Chondrocyte (in vitro differentiated cells): ENCODE measurements around the gene SLC25A41. TPM values are rescaled to one million over a fixed set of nuclear protein-coding genes. Genes with fewer than 3 reads are reported as not detected.
A peak's percentile ranks its signal among the peaks of the same experiment; 100 is the strongest.

ENCODE experiments used
- DNase-seq: peaks from one replicate; pipeline ENCODE4 v3.0.0; 2021; ENCODE audit warnings: mixed read lengths, low spot score
- H3K27ac Mint-ChIP-seq: one replicate; pipeline ENCODE4 v1.8.0; 2021; ENCODE audit warnings: mild to moderate bottlenecking, moderate library complexity, mixed read lengths; ENCODE audit not compliant: unreplicated experiment
- H3K27me3 Mint-ChIP-seq: 2 replicates; pipeline ENCODE4 v1.8.0; 2021; ENCODE audit warnings: low read depth, mixed read lengths
- H3K36me3 Mint-ChIP-seq: 2 replicates; pipeline ENCODE4 v1.8.0; 2021; ENCODE audit warnings: low read depth, mixed read lengths
- H3K4me1 Mint-ChIP-seq: 2 replicates; pipeline ENCODE4 v1.8.0; 2021; ENCODE audit warnings: low read depth, mild to moderate bottlenecking, mixed read lengths
- H3K4me3 Mint-ChIP-seq: one replicate; pipeline ENCODE4 v1.8.0; 2021; ENCODE audit warnings: mild to moderate bottlenecking, moderate library complexity, mixed read lengths; ENCODE audit not compliant: unreplicated experiment
- H3K9me3 Mint-ChIP-seq: 2 replicates; pipeline ENCODE4 v1.8.0; 2021; ENCODE audit warnings: low read depth, mixed read lengths
- CTCF ChIP-seq: fragments of 200-600 bp; sonication (generic); IDR thresholded peaks from 2 replicates; pipeline ENCODE4 v1.5.0; 2021; ENCODE audit warnings: antibody characterized with exemption, mild to moderate bottlenecking, moderate library complexity
- total RNA-seq: library from RNA; stranded (reverse); gene quantifications from 3 replicates; pipeline ENCODE4 v1.2.1, GENCODE V29; 2021

Gene SLC25A41
- total RNA-seq, 1 donor from 2014 or later, result 0.20 TPM

- no peak for DNase-seq
These were observed 20.5 kb upstream of the SLC25A41 start for GRCh38 chr19:6453951-6454565.

GRCh38 chr19:6452899-6453298 is 19.3 kb upstream of the SLC25A41 start:
- no peak overlapping the region for H3K4me3 Mint-ChIP-seq
- peaks cover 9% of the 10 kb centered on the region for H3K9me3 Mint-ChIP-seq
- no peak overlapping the region for H3K27ac Mint-ChIP-seq
- no peak for DNase-seq
- peaks cover 28% of the 10 kb centered on the region for H3K36me3 Mint-ChIP-seq
- no peak for TF ChIP-seq CTCF
- H3K4me1 Mint-ChIP-seq, result peaks cover 2% of the 10 kb centered on the region
- no peaks in the 10 kb centered on the region for H3K27me3 Mint-ChIP-seq

More at GRCh38 chr19:6453951-6454565, 20.5 kb upstream of the SLC25A41 start:
- Mint-ChIP-seq H3K27ac (no peak overlapping the region), H3K4me3 (no peak overlapping the region), H3K36me3 (peaks cover 28% of the 10 kb centered on the region), H3K9me3 (peaks cover 9% of the 10 kb centered on the region), H3K4me1 (peaks cover 13% of the 10 kb centered on the region), H3K27me3 (no peaks in the 10 kb centered on the region)
- no peak for TF ChIP-seq CTCF

GRCh38 chr19:6452223-6452614 is 18.7 kb upstream of the SLC25A41 start:
- no peak overlapping the region for H3K4me3 Mint-ChIP-seq
- H3K36me3 Mint-ChIP-seq, result peaks cover 28% of the 10 kb centered on the region
- no peak for TF ChIP-seq CTCF
- H3K27ac Mint-ChIP-seq, result no peak overlapping the region
- no peaks in the 10 kb centered on the region for H3K4me1 Mint-ChIP-seq
- peaks cover 9% of the 10 kb centered on the region for H3K9me3 Mint-ChIP-seq
- H3K27me3 Mint-ChIP-seq, result no peaks in the 10 kb centered on the region
- peak; percentile 86 for DNase-seq

- no peak overlapping the region for H3K4me3 Mint-ChIP-seq
- H3K9me3 Mint-ChIP-seq, result peaks cover 10% of the 10 kb centered on the region
- TF ChIP-seq CTCF, result no peak
- no peaks in the 10 kb centered on the region for H3K27me3 Mint-ChIP-seq
- H3K36me3 Mint-ChIP-seq, result peaks cover 29% of the 10 kb centered on the region
- no peaks in the 10 kb centered on the region for H3K4me1 Mint-ChIP-seq
- no peak for DNase-seq
- no peak overlapping the region for H3K27ac Mint-ChIP-seq
These were observed 18.1 kb upstream of the SLC25A41 start for GRCh38 chr19:6451583-6452222.

GRCh38 chr19:6450166-6450565 is 16.6 kb upstream of the SLC25A41 start:
- H3K4me3 Mint-ChIP-seq, result no peak overlapping the region
- peaks cover 9% of the 10 kb centered on the region for H3K9me3 Mint-ChIP-seq
- H3K36me3 Mint-ChIP-seq, result peaks cover 29% of the 10 kb centered on the region
- no peak overlapping the region for H3K27ac Mint-ChIP-seq
- H3K27me3 Mint-ChIP-seq, result no peaks in the 10 kb centered on the region
- TF ChIP-seq CTCF, result no peak
- DNase-seq, result no peak
- H3K4me1 Mint-ChIP-seq, result no peaks in the 10 kb centered on the region
